Measurements from ENCODE around the gene UCKL1.

Gene UCKL1

GRCh38 chr20:63942250-63942951 lies 13.8 kb downstream of the UCKL1 start:
- peak overlapping the region; percentile 41 for H3K27ac ChIP-seq
- TF ChIP-seq, protein P1, sequence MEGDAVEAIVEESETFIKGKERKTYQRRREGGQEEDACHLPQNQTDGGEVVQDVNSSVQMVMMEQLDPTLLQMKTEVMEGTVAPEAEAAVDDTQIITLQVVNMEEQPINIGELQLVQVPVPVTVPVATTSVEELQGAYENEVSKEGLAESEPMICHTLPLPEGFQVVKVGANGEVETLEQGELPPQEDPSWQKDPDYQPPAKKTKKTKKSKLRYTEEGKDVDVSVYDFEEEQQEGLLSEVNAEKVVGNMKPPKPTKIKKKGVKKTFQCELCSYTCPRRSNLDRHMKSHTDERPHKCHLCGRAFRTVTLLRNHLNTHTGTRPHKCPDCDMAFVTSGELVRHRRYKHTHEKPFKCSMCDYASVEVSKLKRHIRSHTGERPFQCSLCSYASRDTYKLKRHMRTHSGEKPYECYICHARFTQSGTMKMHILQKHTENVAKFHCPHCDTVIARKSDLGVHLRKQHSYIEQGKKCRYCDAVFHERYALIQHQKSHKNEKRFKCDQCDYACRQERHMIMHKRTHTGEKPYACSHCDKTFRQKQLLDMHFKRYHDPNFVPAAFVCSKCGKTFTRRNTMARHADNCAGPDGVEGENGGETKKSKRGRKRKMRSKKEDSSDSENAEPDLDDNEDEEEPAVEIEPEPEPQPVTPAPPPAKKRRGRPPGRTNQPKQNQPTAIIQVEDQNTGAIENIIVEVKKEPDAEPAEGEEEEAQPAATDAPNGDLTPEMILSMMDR (conservative IDR thresholded peaks at IDR 0.05) = no peak

GRCh38 chr20:63941282-63942081 lies 14.7 kb downstream of the UCKL1 start:
- H3K27ac ChIP-seq = no peak overlapping the region; the same call in 1 of the 2 replicates
- TF ChIP-seq, protein P1 (conservative IDR thresholded peaks at IDR 0.05) = no peak

DNA sequence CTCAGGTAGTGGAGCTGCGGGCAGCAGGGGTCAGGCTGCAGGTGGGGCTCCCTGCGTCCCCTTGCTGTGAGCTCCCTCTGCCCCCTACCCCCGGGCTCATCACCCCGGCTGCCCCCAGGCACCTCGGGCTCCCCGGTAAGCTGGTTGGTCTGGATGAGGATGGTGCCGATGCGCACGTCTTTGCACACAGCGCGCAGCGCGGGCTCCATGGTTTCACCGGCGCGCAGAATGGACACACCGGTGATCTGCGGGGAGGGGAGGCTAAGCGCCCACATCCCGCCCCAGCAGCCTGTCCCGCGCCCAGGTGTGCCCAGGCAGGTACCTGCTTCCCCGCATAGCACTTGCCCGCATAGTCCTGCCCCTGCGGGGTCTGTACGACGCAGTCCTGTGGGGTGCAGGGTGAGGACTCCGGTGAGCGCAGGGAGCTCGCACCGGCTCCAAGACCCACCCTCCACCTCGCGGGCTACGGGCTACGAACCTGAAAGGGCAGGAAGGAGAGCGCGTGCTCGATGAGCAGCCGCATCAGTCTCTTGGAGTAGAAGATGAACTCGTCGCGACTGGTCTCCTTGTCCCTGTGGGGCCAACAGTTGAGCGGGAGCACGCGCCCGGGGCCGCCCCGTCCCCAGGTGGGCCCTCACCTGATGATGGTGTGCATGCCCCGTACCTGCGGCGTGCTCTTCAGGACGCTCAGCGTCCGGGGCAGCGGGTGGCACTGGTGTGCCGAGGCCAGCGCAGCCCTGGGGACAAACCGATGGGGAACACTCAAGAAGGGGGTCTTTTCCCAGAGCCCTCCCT lies 15.5 kb downstream of the UCKL1 start:
- TF ChIP-seq, protein P1 (conservative IDR thresholded peaks at IDR 0.05) = no peak
- no peak overlapping the region; the same call in 1 of the 2 replicates for H3K27ac ChIP-seq

DNA sequence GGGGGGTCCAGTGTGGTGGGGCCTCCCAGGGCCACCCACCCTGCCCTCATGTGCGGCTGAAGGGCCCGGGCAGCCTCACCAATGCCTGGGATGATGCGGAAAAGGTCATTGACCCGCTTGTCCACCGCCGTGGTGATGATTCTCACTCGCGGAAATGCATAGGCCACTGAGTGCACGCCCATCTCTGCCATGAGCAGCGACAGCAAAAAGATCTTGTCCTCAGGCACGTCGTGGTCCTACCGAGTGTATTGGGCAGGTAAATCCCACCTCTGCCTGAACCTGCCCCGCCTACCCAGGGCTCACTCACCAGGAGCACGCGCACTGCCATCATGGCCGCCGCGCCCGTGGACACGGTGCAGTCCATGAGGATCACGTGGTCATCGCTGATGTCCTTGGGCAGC lies 16.1 kb downstream of the UCKL1 start:
- H3K27ac ChIP-seq = no peak overlapping the region; the same call in 1 of the 2 replicates
- TF ChIP-seq, protein P1 (conservative IDR thresholded peaks at IDR 0.05) = no peak

DNA sequence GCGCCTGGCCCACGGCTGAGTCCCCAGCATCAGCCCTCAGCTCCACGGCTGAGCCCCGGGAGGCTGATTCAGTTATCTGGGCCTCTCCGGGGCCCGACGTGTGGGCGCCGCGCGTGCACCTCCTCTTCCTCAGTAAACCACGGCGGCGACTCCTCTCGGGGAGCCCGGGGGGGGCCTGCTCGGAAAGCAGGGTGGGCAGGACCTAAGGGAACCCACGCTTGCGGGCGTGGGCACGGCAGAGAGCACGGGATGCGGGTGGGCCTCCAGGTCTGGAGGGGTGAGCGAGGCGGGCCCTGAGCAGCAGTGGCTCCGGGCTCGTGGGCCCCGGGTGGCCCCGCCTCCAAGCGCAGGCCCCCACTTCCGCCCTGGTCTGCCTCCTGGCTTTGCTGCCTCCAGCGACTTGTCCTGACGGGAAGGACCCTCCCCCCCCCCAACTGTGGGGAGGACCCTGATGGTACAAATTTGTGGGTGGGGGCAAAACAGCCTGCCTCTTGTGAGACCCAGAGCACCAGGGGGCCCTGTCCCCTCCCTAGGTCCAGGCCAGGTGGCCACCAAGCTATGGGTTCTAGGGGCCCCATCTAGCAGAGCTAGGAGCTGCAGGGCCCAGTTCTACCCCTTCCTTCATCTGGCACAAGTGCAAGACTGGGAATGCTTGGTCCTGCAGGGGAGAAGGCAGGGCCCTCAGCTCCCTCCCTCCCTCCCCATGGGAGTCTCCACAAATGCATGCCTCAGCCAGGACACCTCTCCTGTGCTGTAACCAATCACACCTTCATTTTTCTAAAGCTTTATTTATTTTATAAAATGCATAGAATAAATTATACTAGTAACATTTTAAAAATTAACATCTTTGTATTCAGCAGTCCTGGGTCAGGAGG lies 16.9 kb downstream of the UCKL1 start:
- TF ChIP-seq, protein P1 (conservative IDR thresholded peaks at IDR 0.05) = no peak

GRCh38 chr20:63937596-63937995 lies 18.6 kb downstream of the UCKL1 start:
- no peak overlapping the region for H3K27ac ChIP-seq

More for the DNA sequence above, 16.9 kb downstream of the UCKL1 start:
- H3K27ac ChIP-seq = no peak overlapping the region; the same call in 1 of the 2 replicates

More at GRCh38 chr20:63937596-63937995, 18.6 kb downstream of the UCKL1 start:
- TF ChIP-seq, protein P1 (conservative IDR thresholded peaks at IDR 0.05) = no peak
